GM19468 (cell line): ENCODE data around the gene NHSL2.

Source experiments
- ATAC-seq: cut with Tn5 transposase; IDR thresholded peaks from one replicate; pipeline ENCODE4 v1.9.1; 2021; ENCODE audit warnings: mild to moderate bottlenecking, moderate library complexity, moderate number of reproducible peaks; ENCODE audit not compliant: unreplicated experiment; ENCODE audit errors: extremely low read depth

Gene NHSL2

GRCh38 chrX:72011734-72012133, 101.1 kb downstream of the NHSL2 start:
- ATAC-seq, result no peak

DNA sequence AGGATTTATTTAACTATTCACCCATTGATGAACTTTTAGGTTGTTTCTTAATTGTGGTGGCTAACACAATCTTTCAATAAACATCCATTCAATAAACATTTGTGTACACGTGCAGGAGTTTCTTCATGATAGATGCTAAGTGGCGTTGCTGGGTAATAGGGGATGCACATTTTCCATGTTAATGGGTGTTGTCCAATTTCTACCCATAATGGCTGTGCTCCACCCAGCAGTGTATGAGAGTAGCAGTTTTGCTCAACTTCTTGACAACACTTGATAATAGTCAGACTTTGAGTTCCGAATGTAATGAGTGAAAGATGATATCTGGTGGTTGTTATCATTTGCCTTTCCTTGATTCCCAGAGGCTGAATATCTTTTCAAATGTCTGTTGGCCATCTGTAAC, 104.7 kb downstream of the NHSL2 start:
- ATAC-seq, result no peak

- no peak for ATAC-seq
These were observed 106.5 kb downstream of the NHSL2 start for GRCh38 chrX:72016881-72017783.

GRCh38 chrX:72018277-72019112, 107.8 kb downstream of the NHSL2 start:
- ATAC-seq, result peak; percentile 34

DNA sequence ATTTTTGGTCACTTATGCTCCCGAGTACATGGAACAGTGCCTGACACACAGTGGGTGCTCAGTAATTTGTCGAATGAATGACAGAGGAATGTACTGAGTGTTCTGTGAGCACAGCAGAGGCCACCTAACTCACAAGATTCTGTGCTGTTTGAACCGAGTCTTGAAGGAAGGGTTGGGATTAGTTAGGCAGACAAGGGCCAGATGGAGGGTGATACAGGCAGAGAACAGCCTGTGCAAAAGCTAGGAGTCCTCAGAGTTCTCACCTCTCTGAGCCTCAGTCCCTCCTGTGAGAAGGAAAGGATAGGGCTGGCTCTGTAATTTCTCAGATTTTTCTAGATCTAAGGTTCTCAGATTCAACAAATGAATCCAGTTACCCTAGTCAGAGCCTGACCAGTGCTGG, 108.8 kb downstream of the NHSL2 start:
- ATAC-seq, result no peak

DNA sequence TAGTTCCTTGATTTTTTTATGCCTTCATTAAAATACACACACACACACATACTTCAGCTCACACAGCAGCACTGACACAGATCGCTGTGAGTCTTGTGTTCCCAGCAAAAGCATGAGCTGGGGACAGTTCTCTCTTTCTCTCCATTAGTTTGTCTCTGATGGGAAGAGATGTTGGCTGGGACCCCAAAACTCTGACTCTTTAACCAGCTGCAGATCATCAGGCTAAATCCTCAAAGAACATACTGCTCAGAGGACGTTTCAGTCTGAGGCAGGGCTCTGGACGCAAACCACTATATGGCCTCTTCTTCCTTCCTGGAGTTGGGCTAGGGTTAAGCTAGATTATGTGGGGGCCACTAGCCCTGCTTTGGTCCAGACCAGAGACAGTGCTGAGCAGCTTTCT, 109.6 kb downstream of the NHSL2 start:
- no peak for ATAC-seq

GRCh38 chrX:72020788-72021187, 110.1 kb downstream of the NHSL2 start:
- no peak for ATAC-seq

DNA sequence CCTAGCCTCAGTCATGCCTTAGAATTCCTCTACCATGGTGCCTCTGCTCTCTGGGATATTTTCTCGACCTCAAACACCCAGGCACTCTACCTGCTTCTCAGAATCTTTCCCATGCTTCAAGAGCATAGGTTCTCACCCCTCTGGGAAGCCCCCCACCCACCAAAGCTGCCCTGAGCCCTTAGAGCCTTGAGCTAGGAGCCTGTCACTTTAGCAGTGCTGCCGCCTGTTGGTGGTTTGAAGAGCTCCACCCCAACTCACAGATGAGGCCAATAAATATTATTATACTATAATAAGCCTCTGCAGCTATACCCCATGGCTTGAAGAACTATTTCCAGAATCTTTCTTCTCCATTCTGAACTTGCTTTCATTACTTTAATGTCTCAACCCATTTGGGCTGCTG, 111.3 kb downstream of the NHSL2 start:
- no peak for ATAC-seq

- no peak for ATAC-seq
These were observed 112.4 kb downstream of the NHSL2 start for GRCh38 chrX:72023071-72023470.

GRCh38 chrX:72025236-72025770, 114.7 kb downstream of the NHSL2 start:
- no peak for ATAC-seq

- no peak for ATAC-seq
These were observed 115.8 kb downstream of the NHSL2 start for GRCh38 chrX:72026341-72027023.

- ATAC-seq, result no peak
These were observed 116.6 kb downstream of the NHSL2 start for GRCh38 chrX:72027024-72027913.

- no peak for ATAC-seq
These were observed 117.3 kb downstream of the NHSL2 start for GRCh38 chrX:72027914-72028307.

- no peak for ATAC-seq
These were observed 118.2 kb downstream of the NHSL2 start for GRCh38 chrX:72028701-72029470.

- ATAC-seq, result no peak
These were observed 119.1 kb downstream of the NHSL2 start for GRCh38 chrX:72029483-72030411.

DNA sequence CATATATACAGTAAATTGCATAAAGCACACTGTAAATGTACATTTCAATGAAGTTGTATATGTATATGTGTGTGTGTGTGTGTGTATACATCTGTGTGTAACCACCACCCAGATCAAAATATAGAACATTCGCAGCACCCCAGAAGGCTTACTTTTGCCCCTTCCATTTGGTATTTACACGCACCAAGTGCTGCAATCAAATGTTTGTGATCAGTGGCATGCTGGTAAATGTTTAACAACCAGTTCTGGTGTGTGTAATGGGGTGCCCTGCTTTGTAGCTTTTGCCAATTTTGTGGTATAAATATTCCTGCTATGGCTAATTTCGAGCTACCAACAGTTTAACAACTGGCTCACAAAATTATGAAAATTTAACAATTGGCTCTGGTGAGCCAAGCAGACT, 119.8 kb downstream of the NHSL2 start:
- ATAC-seq, result no peak

- ATAC-seq, result no peak
These were observed 120.5 kb downstream of the NHSL2 start for GRCh38 chrX:72031118-72031517.

- ATAC-seq, result no peak
These were observed 121.0 kb downstream of the NHSL2 start for GRCh38 chrX:72031634-72032033.
